ENCODE results near the gene DOCK2.
"Not testable (repeated sequence)": the region's sequence is repeated elsewhere in the genome, so short reads cannot be mapped to it uniquely, and the experiment has no call there.

DNA sequence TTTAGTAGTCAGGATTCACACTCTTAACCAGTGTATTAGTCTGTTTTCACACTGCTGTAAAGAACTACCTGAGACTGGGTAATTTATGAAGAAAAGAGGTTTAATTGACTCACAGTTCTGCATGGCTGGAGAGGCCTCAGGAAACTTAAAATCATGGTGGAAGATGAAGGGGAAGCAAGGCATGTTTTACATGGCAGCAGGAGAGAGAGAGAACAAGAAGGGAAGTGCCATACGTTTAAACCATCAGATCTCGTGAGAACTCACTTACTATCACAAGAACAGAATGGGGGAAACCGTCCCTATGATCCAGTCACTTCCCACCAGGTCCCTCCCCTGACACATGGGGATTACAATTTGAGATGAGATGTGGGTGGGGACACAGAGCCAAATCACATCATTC, 25.4 kb downstream of the DOCK2 start:
- TF ChIP-seq, protein P1, sequence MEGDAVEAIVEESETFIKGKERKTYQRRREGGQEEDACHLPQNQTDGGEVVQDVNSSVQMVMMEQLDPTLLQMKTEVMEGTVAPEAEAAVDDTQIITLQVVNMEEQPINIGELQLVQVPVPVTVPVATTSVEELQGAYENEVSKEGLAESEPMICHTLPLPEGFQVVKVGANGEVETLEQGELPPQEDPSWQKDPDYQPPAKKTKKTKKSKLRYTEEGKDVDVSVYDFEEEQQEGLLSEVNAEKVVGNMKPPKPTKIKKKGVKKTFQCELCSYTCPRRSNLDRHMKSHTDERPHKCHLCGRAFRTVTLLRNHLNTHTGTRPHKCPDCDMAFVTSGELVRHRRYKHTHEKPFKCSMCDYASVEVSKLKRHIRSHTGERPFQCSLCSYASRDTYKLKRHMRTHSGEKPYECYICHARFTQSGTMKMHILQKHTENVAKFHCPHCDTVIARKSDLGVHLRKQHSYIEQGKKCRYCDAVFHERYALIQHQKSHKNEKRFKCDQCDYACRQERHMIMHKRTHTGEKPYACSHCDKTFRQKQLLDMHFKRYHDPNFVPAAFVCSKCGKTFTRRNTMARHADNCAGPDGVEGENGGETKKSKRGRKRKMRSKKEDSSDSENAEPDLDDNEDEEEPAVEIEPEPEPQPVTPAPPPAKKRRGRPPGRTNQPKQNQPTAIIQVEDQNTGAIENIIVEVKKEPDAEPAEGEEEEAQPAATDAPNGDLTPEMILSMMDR (IDR thresholded peaks at IDR 0.05): not testable (repeated sequence)
- not testable (repeated sequence) for TF ChIP-seq POLR2A (IDR thresholded peaks at IDR 0.05)

All from uterus (tissue), 2 donors.